Mesenchymal stem cell (in vitro differentiated cells and primary cell): ENCODE data around the gene HNF4A. TPM values are rescaled to one million over a fixed set of nuclear protein-coding genes. Genes with fewer than 3 reads are reported as not detected.
A peak's percentile ranks its signal among the peaks of the same experiment; 100 is the strongest.

ENCODE experiments used
- DNase-seq: peaks from one replicate; pipeline ENCODE4 v3.0.0-alpha.2; 2013
- H2AFZ ChIP-seq: one replicate; pipeline ENCODE4 v1.6.1; 2013; ENCODE audit warnings: low read depth, mild to moderate bottlenecking, control low read depth, inconsistent platforms, low read length, moderate library complexity
- H2AK5ac ChIP-seq: 2 replicates; pipeline ENCODE4 v1.6.1; 2013; ENCODE audit warnings: low read length, moderate library complexity, mild to moderate bottlenecking, inconsistent platforms; ENCODE audit not compliant: severe bottlenecking
- H2BK120ac ChIP-seq: one replicate; pipeline ENCODE4 v1.6.1; 2013; ENCODE audit warnings: low read depth, mild to moderate bottlenecking, inconsistent platforms, low read length, moderate library complexity
- H2BK12ac ChIP-seq, 2 experiments: one replicate each; pipeline ENCODE4 v1.6.1; 2013; ENCODE audit warnings: inconsistent platforms in 2 of 2, low read length in 2 of 2, mild to moderate bottlenecking in 2 of 2, moderate library complexity in 2 of 2, control low read depth in 1 of 2
- H2BK15ac ChIP-seq: one replicate; pipeline ENCODE4 v1.6.1; 2013; ENCODE audit warnings: mild to moderate bottlenecking, low read depth, inconsistent platforms; ENCODE audit not compliant: poor library complexity, severe bottlenecking
- H2BK5ac ChIP-seq: 2 replicates; pipeline ENCODE4 v1.6.1; 2013; ENCODE audit warnings: low read depth, mild to moderate bottlenecking, low read length, control low read depth, inconsistent platforms; ENCODE audit not compliant: poor library complexity, severe bottlenecking
- H3K14ac ChIP-seq, 2 experiments: one replicate each; pipeline ENCODE4 v1.6.1; 2013; ENCODE audit warnings: inconsistent platforms in 2 of 2, low read length in 2 of 2, control low read depth in 1 of 2, mild to moderate bottlenecking in 1 of 2, moderate library complexity in 1 of 2
- H3K18ac ChIP-seq, 2 experiments: one replicate each; pipeline ENCODE4 v1.6.1; 2013; ENCODE audit warnings: inconsistent platforms in 2 of 2, low read length in 2 of 2, control low read depth in 1 of 2, low read depth in 1 of 2, mild to moderate bottlenecking in 1 of 2
- H3K23ac ChIP-seq, 2 experiments: one replicate each; pipeline ENCODE4 v1.6.1; 2013; ENCODE audit warnings: inconsistent platforms in 2 of 2, low read length in 2 of 2, mild to moderate bottlenecking in 2 of 2, moderate library complexity in 2 of 2, control low read depth in 1 of 2
- H3K27ac ChIP-seq: 2 replicates; pipeline ENCODE4 v1.5.1; 2013; ENCODE audit warnings: mild to moderate bottlenecking, moderate library complexity, low read length, control low read depth, inconsistent platforms; ENCODE audit not compliant: poor library complexity, severe bottlenecking
- H3K27me3 ChIP-seq, 2 experiments: 2 replicates each; pipeline versions ENCODE4 v1.6.1 to v1.7.0; 2013; ENCODE audit warnings: low read length in 2 of 2, mild to moderate bottlenecking in 2 of 2, moderate library complexity in 2 of 2, control low read depth in 1 of 2, inconsistent platforms in 1 of 2; ENCODE audit not compliant: control insufficient read depth in 1 of 2, insufficient read depth in 1 of 2
- H3K36me3 ChIP-seq, 2 experiments: 2 replicates each; pipeline versions ENCODE4 v1.6.1 to v1.7.0; 2013; ENCODE audit warnings: low read length in 2 of 2, control low read depth in 1 of 2, inconsistent platforms in 1 of 2, low read depth in 1 of 2, mild to moderate bottlenecking in 1 of 2; ENCODE audit not compliant: insufficient read depth in 2 of 2, control insufficient read depth in 1 of 2
- H3K4ac ChIP-seq, 2 experiments: one replicate each; pipeline ENCODE4 v1.6.1; 2013; ENCODE audit warnings: inconsistent platforms in 2 of 2, low read length in 2 of 2, mild to moderate bottlenecking in 2 of 2, moderate library complexity in 2 of 2, control low read depth in 1 of 2, low read depth in 1 of 2
- H3K4me1 ChIP-seq: 2 replicates; pipeline ENCODE4 v1.6.1; 2013; ENCODE audit warnings: low read depth, low read length, control low read depth; ENCODE audit not compliant: control insufficient read depth, insufficient read depth
- H3K4me2 ChIP-seq: 2 replicates; pipeline ENCODE4 v1.6.1; 2013; ENCODE audit warnings: low read length, mild to moderate bottlenecking, inconsistent platforms; ENCODE audit not compliant: poor library complexity, severe bottlenecking
- H3K4me3 ChIP-seq, 2 experiments: 2 replicates each; pipeline versions ENCODE4 v1.5.1 to v1.7.0; 2013; ENCODE audit warnings: low read length in 2 of 2, mild to moderate bottlenecking in 2 of 2, control low read depth in 1 of 2, low read depth in 1 of 2; ENCODE audit not compliant: insufficient read depth in 1 of 2
- H3K79me1 ChIP-seq: replicated peaks from 2 replicates; pipeline ENCODE4 v1.6.1; 2013; ENCODE audit warnings: mild to moderate bottlenecking, control low read depth, low read length, inconsistent platforms; ENCODE audit not compliant: poor library complexity, severe bottlenecking
- H3K9ac ChIP-seq: 2 replicates; pipeline ENCODE4 v1.7.0; 2013; ENCODE audit warnings: mild to moderate bottlenecking, low read length, moderate library complexity
- H3K9me3 ChIP-seq: 2 replicates; pipeline ENCODE4 v1.7.0; 2013; ENCODE audit warnings: mild to moderate bottlenecking, low read length; ENCODE audit not compliant: control insufficient read depth
- H4K8ac ChIP-seq: one replicate; pipeline ENCODE4 v1.6.1; 2013; ENCODE audit warnings: inconsistent platforms, mild to moderate bottlenecking, low read length, moderate library complexity
- H4K91ac ChIP-seq: one replicate; pipeline ENCODE4 v1.6.1; 2013; ENCODE audit warnings: mild to moderate bottlenecking, low read length, inconsistent platforms
- WGBS: methylation state at CpG from one replicate; pipeline ENCODE4 v1.1.7; 2013; ENCODE audit warnings: mixed read lengths; 5-methylcytosine and 5-hydroxymethylcytosine counted together
- polyA plus RNA-seq, 2 experiments: library from polyadenylated mRNA; stranded (reverse); fragments of 200-250 nt; gene quantifications; one replicate each; pipeline ENCODE4 v1.2.3, GENCODE V29; 2013

HNF4A gene
- polyA plus RNA-seq (2013, experiment 1 of 2) = not detected
- polyA plus RNA-seq (2013, experiment 2 of 2) = not detected

DNA sequence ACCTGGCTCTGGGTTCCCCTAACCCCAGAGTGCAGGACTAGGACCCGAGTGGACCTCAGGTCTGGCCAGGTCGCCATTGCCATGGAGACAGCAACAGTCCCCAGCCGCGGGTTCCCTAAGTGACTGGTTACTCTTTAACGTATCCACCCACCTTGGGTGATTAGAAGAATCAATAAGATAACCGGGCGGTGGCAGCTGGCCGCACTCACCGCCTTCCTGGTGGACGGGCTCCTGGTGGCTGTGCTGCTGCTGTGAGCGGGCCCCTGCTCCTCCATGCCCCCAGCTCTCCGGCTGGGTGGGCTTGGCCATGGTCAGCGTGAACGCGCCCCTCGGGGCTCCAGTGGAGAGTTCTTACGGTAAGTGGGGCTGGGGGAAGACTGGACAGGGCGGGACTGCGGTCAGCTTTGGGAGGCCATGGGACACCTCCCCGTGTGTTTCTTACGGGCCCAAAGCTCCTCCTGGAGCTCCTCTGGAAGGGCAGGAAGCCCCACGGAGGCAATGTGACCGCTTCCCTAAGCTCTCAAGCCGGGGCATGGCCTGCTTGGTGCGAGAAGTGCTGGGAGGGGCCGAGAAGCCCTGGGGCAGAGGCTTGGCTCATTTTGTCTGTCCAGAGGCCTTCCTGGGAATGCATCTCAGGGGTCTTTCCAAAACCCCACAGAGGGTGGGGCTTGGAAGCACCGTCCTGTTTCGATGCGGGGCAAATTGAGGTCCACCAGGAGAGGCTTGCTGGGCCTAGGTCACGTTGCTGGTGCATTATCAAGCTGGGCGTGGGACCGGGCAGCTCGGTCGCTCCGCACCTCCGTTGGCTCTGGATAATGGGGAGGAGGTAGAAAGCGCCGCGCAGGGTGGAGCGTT, at the start of gene HNF4A:
TSS of gene HNF4A (plus strand) at position 202 of the 855 bp plus-strand sequence. CDS start at position 308, 106 bp downstream.
- Histone ChIP-seq H3K4me2 (no peak within 1 kb of the TSS), H2AFZ (no peak within 1 kb of the TSS), H3K4me1 (no peaks in the 10 kb centered on the region)

DNA sequence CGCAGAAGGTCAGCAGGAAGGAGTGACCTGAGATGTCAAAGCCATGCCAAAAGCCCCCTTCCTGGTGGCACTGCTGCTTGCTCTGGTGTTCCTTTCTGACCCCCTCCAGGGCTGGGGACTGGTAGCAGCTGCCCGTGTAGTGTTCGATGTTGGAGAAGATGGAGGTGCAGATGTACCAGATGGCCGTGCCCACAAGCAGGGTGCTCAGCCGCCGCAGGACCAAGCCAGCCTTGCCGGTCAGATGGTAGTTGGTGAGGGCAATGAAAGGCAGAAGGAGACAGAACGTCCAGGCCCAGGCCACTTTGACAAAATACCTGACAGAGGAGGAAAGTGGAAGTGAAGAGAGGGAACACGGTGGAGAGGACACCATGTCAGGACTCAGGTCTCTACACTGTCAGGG, 48.6 kb upstream of the HNF4A start:
- Histone ChIP-seq H3K9me3 (no peaks in the 10 kb centered on the region), H2BK15ac (no peak overlapping the region), H3K79me1 (peaks cover 19% of the 10 kb centered on the region), H3K27ac (no peak overlapping the region), H3K23ac (no peak overlapping the region), H4K91ac (no peak overlapping the region), H3K4me1 (peaks cover 8% of the 10 kb centered on the region), H3K4me3 (no peak overlapping the region), H3K4ac (no peak overlapping the region), H3K14ac (no peak overlapping the region), H2AK5ac (no peak overlapping the region), H3K18ac (no peak overlapping the region), H2BK120ac (no peak overlapping the region), H3K36me3 (peaks cover 6 to 12% of the 10 kb centered on the region in 2 experiments), H3K9ac (no peak overlapping the region), H2BK12ac (no peak overlapping the region), H4K8ac (no peak overlapping the region), H3K4me2 (no peak overlapping the region), H2AFZ (no peak overlapping the region), H3K27me3 (no peaks in the 10 kb centered on the region), H2BK5ac (no peak overlapping the region)
- no peak for DNase-seq
- 90% methylated on average over 8 of the region's 9 CpGs for WGBS

More for the DNA sequence above, at the start of gene HNF4A:
- Histone ChIP-seq H3K4ac (no peak within 1 kb of the TSS), H2AK5ac (no peak within 1 kb of the TSS), H2BK12ac (no peak within 1 kb of the TSS), H3K9me3 (no peaks in the 10 kb centered on the region), H3K79me1 (no peaks in the 10 kb centered on the region), H2BK15ac (no peak within 1 kb of the TSS), H3K18ac (no peak within 1 kb of the TSS), H3K4me3 (no peak within 1 kb of the TSS), H3K14ac (peak within 1 kb of the TSS in 1 of 2 experiments; percentile 12), H3K27me3 (peaks cover 31 to 64% of the 10 kb centered on the region in 2 experiments), H2BK5ac (no peak within 1 kb of the TSS), H3K23ac (no peak within 1 kb of the TSS), H3K27ac (no peak within 1 kb of the TSS), H2BK120ac (no peak within 1 kb of the TSS), H4K8ac (no peak within 1 kb of the TSS), H3K9ac (no peak within 1 kb of the TSS), H4K91ac (no peak within 1 kb of the TSS), H3K36me3 (no peaks in the 10 kb centered on the region)
- DNase-seq = no peak
- 90% methylated on average over 40 of the region's 40 CpGs for WGBS

DNA sequence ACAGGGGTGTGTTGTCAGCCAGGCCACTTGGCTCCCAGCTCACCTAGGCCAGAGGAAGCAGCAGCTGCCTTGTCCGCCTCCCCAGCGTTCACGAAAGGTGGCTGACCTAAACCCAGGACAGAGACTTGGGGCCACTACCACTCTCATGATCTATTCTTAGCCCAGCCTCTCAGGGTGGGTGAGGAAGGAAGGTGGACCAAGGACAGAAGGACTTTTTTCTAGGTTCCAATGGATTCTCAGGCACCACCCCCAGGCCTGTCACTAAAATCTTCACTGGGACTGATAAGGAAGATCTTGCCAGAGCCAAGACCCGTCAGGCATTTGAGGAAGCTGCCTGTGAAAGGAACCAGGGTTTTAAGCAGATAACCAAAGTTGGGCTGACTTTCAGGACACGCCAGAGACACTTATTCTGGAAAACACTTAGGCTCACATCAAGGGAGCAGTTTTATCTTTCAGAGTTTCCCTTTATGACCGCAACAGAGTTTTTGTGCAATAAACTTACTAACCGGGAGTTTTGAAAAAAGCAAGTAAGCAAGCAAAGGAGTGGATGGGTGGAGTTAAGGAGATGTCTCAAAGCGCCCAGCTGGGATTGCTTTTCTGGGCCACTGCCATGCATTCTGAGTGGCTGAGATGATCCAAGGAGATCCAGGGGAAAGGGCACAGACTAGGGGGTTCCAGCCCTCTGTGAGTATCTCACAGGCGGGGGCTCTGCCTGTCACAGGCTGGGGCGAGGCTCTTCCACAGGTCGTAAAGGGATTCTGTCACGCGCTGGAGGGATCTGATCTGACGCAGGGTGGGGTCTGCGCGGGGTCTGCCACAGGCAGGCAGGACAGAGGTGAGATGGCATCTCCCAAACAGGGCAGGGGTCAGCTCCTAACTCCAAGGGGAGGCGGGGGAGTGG, 45.5 kb upstream of the HNF4A start:
- peak overlapping the region; percentile 92 for H2AFZ ChIP-seq
- H2BK12ac ChIP-seq = peak overlapping the region in 1 of 2 experiments; percentile 45
- H2BK15ac ChIP-seq = no peak overlapping the region
- H3K18ac ChIP-seq = peak overlapping the region; percentile 83 to 94
- H3K36me3 ChIP-seq = peaks cover 6 to 12% of the 10 kb centered on the region in 2 experiments
- WGBS = 34% methylated on average over 10 of the region's 17 CpGs
- H3K4me2 ChIP-seq = peak overlapping the region; percentile 79
- H4K8ac ChIP-seq = peak overlapping the region; percentile 8
- H3K14ac ChIP-seq = no peak overlapping the region
- no peak overlapping the region for H4K91ac ChIP-seq
- peaks cover 14% of the 10 kb centered on the region for H3K79me1 ChIP-seq
- H3K4me1 ChIP-seq = peaks cover 8% of the 10 kb centered on the region
- H2BK5ac ChIP-seq = no peak overlapping the region
- peak overlapping the region in 1 of 2 experiments; percentile 81 for H3K23ac ChIP-seq
- no peak overlapping the region for H2BK120ac ChIP-seq
- H3K27ac ChIP-seq = no peak overlapping the region
- H3K27me3 ChIP-seq = no peaks in the 10 kb centered on the region
- no peak overlapping the region for H2AK5ac ChIP-seq
- peak; percentile 76 for DNase-seq
- no peaks in the 10 kb centered on the region for H3K9me3 ChIP-seq
- H3K9ac ChIP-seq = peak overlapping the region; percentile 92
- peak overlapping the region; percentile 90 to 100 for H3K4me3 ChIP-seq
- no peak overlapping the region for H3K4ac ChIP-seq
